Activated CD8-positive, alpha-beta memory T cell treated with anti-CD3 and anti-CD28 coated beads, Interleukin-2, amount 10 ng/mL, durations not matched to agents 7 days and 5 days (primary cell): Measurements from ENCODE around the gene ERN1. TPM values are rescaled to one million over a fixed set of nuclear protein-coding genes. Genes with fewer than 3 reads are reported as not detected.

Source experiments
- ATAC-seq: fragments of 150-1000 bp; cut with Tn5 transposase; one replicate; pipeline ENCODE4 v1.10.0; 2021; ENCODE audit warnings: moderate library complexity
- CTCF ChIA-PET: fragments of 350-600 bp; sonication (Branson Sonifier 250); formaldehyde crosslinking; loops from one replicate; lab custom pipeline; 2021; ENCODE audit warnings: antibody characterized with exemption; lab: Charles Lee
- DNase-seq: peaks from one replicate; pipeline ENCODE4 v3.0.0-alpha.2; 2020
- H3K27ac Mint-ChIP-seq: one replicate; pipeline ENCODE4 v1.8.0; 2021; ENCODE audit warnings: mild to moderate bottlenecking, mixed read lengths
- H3K27me3 Mint-ChIP-seq: one replicate; pipeline ENCODE4 v1.8.0; 2021; ENCODE audit warnings: mixed read lengths
- H3K36me3 Mint-ChIP-seq: one replicate; pipeline ENCODE4 v1.8.0; 2021; ENCODE audit warnings: mild to moderate bottlenecking, mixed read lengths
- H3K4me1 Mint-ChIP-seq: one replicate; pipeline ENCODE4 v1.8.0; 2021; ENCODE audit warnings: mixed read lengths
- H3K4me3 Mint-ChIP-seq: one replicate; pipeline ENCODE4 v1.8.0; 2021; ENCODE audit warnings: mild to moderate bottlenecking, moderate library complexity, mixed read lengths
- H3K9me3 Mint-ChIP-seq: one replicate; pipeline ENCODE4 v1.8.0; 2022; ENCODE audit warnings: low read depth, mixed read lengths
- total RNA-seq, 2 experiments: library from RNA; stranded (reverse); gene quantifications; one replicate each; pipeline ENCODE4 v1.2.3, GENCODE V29; 2021

ERN1 gene
- total RNA-seq, 2 experiments from 2014 or later: 21.7 to 22.9 TPM

DNA sequence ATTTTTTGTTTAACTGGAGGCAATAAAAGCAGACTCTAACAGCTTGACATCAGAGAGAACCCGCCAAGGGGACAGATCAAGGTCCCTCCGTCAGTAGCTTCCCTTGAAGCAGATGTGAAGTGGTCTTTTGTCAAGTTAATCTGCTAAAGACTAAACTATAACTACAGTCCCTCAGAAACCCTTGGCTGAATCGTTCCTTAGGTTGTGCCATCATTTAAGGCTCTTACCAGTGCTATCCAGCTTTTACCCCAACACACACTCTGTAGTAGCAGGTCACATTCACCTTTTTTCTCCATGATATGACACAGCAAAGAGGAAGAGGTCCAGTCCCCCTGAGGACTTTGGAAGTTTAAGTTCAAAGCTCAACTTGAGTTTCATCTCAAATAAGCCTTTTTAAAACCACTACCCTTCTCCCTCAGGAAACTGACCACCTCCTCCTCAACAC lies 49.7 kb downstream of the ERN1 start:
- no peaks in the 10 kb centered on the region for H3K27me3 Mint-ChIP-seq
- no peak for ATAC-seq
- H3K9me3 Mint-ChIP-seq: no peaks in the 10 kb centered on the region
- H3K4me3 Mint-ChIP-seq: no peak overlapping the region
- H3K4me1 Mint-ChIP-seq: peaks cover 11% of the 10 kb centered on the region
- H3K36me3 Mint-ChIP-seq: peaks cover 17% of the 10 kb centered on the region
- CTCF ChIA-PET: interaction anchor here (0.8 to 4.3 kb wide), 6 partner anchors 18 to 55 kb away, joined by 3 to 15 read pairs (median 3); no protein-coding TSS in a partner anchor
- DNase-seq: no peak
- no peak overlapping the region for H3K27ac Mint-ChIP-seq

DNA sequence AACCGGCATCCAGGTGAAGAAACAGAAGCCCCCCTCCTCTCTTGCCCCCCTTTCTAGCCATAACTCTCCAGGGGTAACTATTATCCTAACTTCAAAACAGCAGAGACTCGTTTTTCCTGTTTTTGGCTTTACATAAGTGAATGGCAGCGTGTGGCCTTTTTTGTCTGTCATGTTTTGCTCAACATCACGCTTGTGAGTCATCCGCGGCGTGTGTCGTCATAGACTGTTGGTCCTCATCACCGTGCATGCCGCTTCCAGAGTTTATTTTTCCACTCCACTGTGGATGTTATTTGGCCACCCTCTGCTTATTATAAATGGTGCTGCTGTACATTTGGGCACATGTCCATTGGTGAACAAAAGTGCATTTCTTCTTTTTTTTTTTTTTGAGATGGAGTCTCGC lies 52.6 kb downstream of the ERN1 start:
- CTCF ChIA-PET: interaction anchor here (1.1 to 4.3 kb wide), 5 partner anchors 8 to 56 kb away, joined by 3 to 15 read pairs (median 5); partner anchors contain the start of gene ERN1
- no peak overlapping the region for H3K27ac Mint-ChIP-seq
- H3K27me3 Mint-ChIP-seq: no peaks in the 10 kb centered on the region
- H3K9me3 Mint-ChIP-seq: no peaks in the 10 kb centered on the region
- no peak overlapping the region for H3K4me3 Mint-ChIP-seq
- ATAC-seq: no peak
- no peak for DNase-seq
- peaks cover 21% of the 10 kb centered on the region for H3K36me3 Mint-ChIP-seq
- H3K4me1 Mint-ChIP-seq: peaks cover 11% of the 10 kb centered on the region

DNA sequence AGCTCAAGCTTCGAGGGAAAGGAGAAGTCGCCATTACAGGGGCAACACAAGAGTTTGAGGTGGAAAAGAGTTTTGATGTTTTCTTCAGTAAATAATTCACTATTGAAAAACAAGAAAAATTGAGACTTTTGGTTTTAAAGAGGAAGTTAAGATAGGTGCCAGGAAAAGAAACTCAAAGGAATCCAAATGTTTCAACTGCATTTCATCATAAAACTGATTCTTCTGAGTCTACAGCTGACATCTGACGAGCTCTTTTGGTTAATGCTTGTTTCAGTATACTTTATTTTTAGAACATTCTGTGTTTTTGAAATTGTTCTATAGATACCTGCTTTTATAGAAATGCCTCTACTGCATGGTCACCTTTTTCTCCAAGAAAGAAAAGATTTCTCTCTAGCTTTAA lies 54.0 kb downstream of the ERN1 start:
- no peak for ATAC-seq
- Mint-ChIP-seq H3K36me3 (peaks cover 27% of the 10 kb centered on the region), H3K27me3 (no peaks in the 10 kb centered on the region), H3K4me3 (no peak overlapping the region), H3K4me1 (peaks cover 10% of the 10 kb centered on the region), H3K9me3 (no peaks in the 10 kb centered on the region), H3K27ac (no peak overlapping the region)
- DNase-seq: no peak
- CTCF ChIA-PET: interaction anchor here (0.7 to 3.6 kb wide), 4 partner anchors 12 to 58 kb away, joined by 3 to 19 read pairs (median 5); no protein-coding TSS in a partner anchor

DNA sequence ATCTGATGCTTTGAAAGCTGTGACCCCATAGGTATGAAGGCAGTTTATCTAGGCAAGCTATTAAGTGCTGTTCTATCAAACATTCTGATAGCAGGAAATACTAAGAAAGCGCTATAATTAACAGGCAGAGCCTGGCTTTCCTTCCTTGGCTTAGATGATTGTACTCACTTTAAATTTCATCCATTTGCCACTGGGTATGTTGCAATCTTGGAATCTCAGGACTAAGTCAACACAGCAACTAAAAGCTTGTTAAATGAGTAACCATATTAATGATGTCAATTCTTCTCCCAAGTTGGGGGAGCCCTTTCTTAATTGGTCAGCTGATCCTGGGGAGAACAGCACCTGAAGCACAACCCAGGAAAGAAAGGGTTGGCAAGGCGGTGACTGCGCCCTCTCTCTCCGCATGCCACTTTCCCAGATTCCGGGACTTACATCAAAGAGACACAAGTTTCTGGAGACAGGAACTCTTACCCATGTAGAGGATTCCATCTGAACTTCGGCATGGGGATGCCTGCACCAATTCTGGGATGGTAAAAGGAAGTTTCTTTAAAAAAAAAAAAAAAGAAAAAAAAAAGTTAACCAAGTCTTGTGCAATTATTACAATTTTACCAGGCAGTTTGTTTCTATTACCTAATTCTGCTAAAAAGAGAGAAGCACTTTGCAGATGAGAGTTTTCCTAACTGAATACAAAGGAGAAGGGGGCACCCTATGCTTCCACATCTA lies 55.1 kb downstream of the ERN1 start:
- no peaks in the 10 kb centered on the region for H3K9me3 Mint-ChIP-seq
- ATAC-seq (no peak), DNase-seq (no peak)
- CTCF ChIA-PET: interaction anchor here (0.9 to 3.6 kb wide), 4 partner anchors 11 to 59 kb away, joined by 3 to 19 read pairs (median 5); no protein-coding TSS in a partner anchor
- H3K27me3 Mint-ChIP-seq: no peaks in the 10 kb centered on the region
- peaks cover 2% of the 10 kb centered on the region for H3K4me1 Mint-ChIP-seq
- H3K4me3 Mint-ChIP-seq: no peak overlapping the region
- no peak overlapping the region for H3K27ac Mint-ChIP-seq
- H3K36me3 Mint-ChIP-seq: peaks cover 32% of the 10 kb centered on the region

DNA sequence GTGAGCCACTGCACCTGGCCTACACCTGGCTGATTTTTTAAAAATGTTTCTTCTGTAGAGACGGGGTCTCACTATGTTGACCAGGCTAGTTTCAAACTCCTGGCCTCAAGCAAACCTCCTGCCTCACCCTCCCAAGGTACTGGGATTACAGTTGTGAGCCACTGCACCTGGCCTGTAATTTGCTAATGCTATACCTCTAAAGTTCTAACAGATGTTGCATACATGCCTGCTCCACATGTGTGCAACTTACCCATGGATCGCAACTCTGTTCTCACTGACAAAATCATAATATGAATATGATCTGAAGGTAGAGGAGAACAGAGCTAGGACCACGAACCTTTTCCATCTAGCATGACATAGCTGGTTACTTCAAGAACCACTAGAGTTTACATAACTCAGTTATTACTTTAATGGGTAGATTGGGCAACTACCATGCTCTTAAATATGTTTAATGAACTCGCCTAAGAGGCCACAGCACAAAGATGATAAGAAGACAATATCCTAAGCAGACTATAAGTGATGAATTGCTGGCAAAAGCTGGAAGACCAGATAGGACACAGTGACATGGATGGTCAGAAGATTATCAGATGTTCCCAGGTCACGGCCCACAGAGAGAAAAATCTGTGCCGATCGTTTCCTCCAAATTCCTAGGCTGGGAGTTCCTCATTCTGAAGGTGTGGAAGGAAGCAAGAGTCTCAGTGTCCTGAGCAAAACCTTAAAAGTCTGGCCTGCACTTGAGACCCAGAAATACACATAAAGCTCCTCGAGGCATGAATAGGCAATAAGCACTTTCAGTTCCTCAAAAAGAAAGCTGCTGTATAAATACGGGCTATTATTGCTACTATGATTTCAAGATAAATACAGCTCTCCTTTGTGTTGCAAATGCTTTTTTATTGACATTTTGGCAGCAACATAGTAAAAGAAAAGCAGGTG lies 55.9 kb downstream of the ERN1 start:
- H3K4me1 Mint-ChIP-seq: peaks cover 2% of the 10 kb centered on the region
- CTCF ChIA-PET: interaction anchor here (0.9 to 3.6 kb wide), 3 partner anchors 26 to 60 kb away, joined by 3 to 19 read pairs (median 4); no protein-coding TSS in a partner anchor
- ATAC-seq (no peak), DNase-seq (no peak)
- no peaks in the 10 kb centered on the region for H3K9me3 Mint-ChIP-seq
- H3K4me3 Mint-ChIP-seq: no peak overlapping the region
- H3K27me3 Mint-ChIP-seq: no peaks in the 10 kb centered on the region
- H3K27ac Mint-ChIP-seq: no peak overlapping the region
- peaks cover 40% of the 10 kb centered on the region for H3K36me3 Mint-ChIP-seq

DNA sequence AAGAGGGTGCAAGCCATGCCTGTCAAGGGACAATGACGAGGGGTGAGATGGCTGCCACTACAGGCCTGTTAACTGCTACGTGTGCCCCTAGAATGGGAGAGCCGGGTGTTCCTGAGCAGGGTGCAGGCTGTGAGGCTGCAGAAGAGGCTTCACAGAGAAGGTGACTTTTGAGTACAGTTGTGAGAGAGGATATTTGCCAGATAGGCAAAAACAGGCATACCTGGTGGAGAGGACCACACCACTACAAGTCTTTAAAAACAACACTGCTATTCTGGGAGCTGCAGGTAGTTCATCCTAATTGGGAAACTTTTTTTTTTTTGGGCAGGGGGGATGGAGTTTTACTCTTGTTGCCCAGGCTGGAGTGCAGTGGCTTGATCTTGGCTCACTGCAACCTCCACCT lies 58.8 kb downstream of the ERN1 start:
- Mint-ChIP-seq H3K27me3 (no peaks in the 10 kb centered on the region), H3K4me3 (no peak overlapping the region), H3K4me1 (peaks cover 2% of the 10 kb centered on the region), H3K9me3 (no peaks in the 10 kb centered on the region), H3K27ac (no peak overlapping the region), H3K36me3 (peaks cover 51% of the 10 kb centered on the region)
- CTCF ChIA-PET: interaction anchor here (1.3 kb wide), 1 partner anchor 42 kb away, joined by 5 read pairs; no protein-coding TSS in a partner anchor
- DNase-seq: no peak
- no peak for ATAC-seq

DNA sequence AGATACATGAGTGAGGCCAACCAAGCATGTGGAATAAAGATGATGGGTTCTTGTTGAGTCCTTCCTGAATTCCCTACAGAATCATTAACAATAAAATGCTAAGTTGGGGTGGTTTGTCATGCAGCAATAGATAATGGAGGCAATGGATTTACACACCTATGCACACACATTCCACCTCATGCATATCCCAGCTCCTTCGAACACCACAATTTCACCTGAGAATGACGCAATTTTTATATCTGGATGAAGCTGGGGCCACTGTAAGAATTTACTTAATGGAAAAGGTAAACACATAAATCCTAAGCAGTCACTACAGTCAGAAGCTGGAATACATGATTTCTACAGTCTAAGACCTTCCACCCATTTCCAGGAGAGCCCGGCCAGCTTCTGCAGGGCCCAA lies 59.7 kb downstream of the ERN1 start:
- H3K27me3 Mint-ChIP-seq: no peaks in the 10 kb centered on the region
- H3K27ac Mint-ChIP-seq: no peak overlapping the region
- DNase-seq (no peak), ATAC-seq (no peak)
- CTCF ChIA-PET: interaction anchor here (1.3 kb wide), 1 partner anchor 41 kb away, joined by 5 read pairs; no protein-coding TSS in a partner anchor
- peaks cover 50% of the 10 kb centered on the region for H3K36me3 Mint-ChIP-seq
- H3K4me1 Mint-ChIP-seq: no peaks in the 10 kb centered on the region
- no peaks in the 10 kb centered on the region for H3K9me3 Mint-ChIP-seq
- H3K4me3 Mint-ChIP-seq: no peak overlapping the region

DNA sequence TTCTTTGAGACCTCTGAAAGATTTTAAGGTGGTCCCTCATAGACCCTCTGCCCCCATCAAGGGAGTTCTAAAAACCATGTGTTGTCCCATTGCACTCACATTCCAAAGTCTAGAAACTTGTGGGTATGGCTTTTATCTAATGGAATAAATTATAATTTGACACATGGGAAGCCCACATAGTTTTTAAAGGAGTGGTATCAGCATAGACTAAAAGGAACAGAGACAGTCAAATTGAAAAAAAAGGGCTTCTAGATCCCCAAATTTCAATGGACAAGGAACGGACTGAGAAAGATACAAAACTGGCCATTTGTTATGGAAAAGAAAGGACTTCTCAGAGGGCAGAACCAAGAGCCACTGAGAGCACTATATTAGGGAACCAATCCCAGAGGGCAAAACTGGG lies 60.8 kb downstream of the ERN1 start:
- Mint-ChIP-seq H3K4me3 (no peak overlapping the region), H3K27ac (no peak overlapping the region), H3K36me3 (peaks cover 49% of the 10 kb centered on the region), H3K9me3 (no peaks in the 10 kb centered on the region), H3K4me1 (no peaks in the 10 kb centered on the region), H3K27me3 (no peaks in the 10 kb centered on the region)
- ATAC-seq: no peak
- CTCF ChIA-PET: interaction anchor here (1.2 to 1.3 kb wide), 2 partner anchors 13 to 24 kb away, joined by 3 to 4 read pairs; no protein-coding TSS in a partner anchor
- no peak for DNase-seq

DNA sequence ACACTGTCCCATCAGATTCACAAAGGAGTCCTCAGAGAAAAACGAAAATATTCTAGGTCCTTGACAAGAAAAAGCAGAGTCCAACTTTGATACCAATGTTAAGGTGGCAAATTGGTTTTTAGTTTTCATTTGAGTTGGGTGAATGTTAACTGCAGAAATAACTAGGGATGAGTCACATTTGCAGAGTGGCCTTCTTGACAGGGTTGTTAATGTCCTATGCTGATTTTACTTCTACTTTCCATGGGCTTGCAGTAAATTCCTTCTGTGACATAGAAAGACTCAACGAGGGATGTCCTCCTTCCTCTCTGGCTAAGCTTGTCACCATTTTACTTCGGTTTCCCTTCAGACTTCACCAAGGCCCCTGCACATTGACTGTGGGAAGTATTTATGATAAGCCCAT lies 62.3 kb downstream of the ERN1 start:
- Mint-ChIP-seq H3K4me3 (no peak overlapping the region), H3K36me3 (peaks cover 49% of the 10 kb centered on the region), H3K27me3 (no peaks in the 10 kb centered on the region), H3K27ac (no peak overlapping the region), H3K9me3 (no peaks in the 10 kb centered on the region), H3K4me1 (peaks cover 2% of the 10 kb centered on the region)
- no peak for ATAC-seq
- no peak for DNase-seq
- CTCF ChIA-PET: interaction anchor here (1.0 kb wide), 1 partner anchor 11 kb away, joined by 3 read pairs; no protein-coding TSS in a partner anchor

DNA sequence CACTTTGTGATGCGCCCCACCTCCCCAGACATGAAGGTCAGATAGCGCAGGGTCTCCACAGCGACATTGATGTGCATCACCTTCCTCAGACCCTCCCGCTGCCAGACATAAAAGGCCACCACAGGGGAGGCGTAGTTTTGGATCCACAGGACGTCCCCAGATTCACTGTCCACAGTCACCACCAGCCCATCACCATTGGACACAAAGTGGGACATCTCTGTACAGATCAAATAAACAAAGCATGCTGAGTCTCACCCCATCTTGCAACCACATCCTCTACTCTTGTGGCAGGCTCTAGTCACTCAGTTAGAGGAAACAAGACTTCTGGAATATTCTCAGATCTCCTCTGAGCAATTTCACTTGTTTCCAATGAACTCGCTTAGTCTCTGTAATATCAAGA lies 63.2 kb downstream of the ERN1 start:
- CTCF ChIA-PET: interaction anchor here (1.0 kb wide), 1 partner anchor 12 kb away, joined by 3 read pairs; no protein-coding TSS in a partner anchor
- peaks cover 46% of the 10 kb centered on the region for H3K36me3 Mint-ChIP-seq
- H3K27ac Mint-ChIP-seq: no peak overlapping the region
- no peak overlapping the region for H3K4me3 Mint-ChIP-seq
- peaks cover 9% of the 10 kb centered on the region for H3K4me1 Mint-ChIP-seq
- H3K9me3 Mint-ChIP-seq: no peaks in the 10 kb centered on the region
- DNase-seq: no peak
- H3K27me3 Mint-ChIP-seq: no peaks in the 10 kb centered on the region
- no peak for ATAC-seq

DNA sequence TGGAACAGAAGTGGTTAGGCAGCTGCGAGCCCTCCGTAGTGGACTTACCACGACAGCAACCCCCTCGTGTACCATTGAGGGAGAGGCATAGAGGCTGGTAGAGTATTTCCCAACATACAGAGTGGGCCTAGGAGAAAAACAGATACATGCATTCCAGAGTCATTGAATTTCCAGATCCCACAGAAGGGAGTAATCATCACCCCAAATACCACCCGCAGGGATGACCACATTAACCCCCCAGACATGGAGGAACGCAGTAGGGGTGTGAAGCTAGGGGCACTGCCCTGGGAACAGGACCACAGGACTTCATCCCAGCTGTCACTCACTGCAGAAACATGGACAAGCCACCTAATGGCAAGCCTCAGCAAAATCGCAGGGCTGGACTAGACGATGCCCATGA lies 64.8 kb downstream of the ERN1 start:
- peaks cover 39% of the 10 kb centered on the region for H3K36me3 Mint-ChIP-seq
- H3K4me1 Mint-ChIP-seq: peaks cover 25% of the 10 kb centered on the region
- no peak overlapping the region for H3K27ac Mint-ChIP-seq
- no peaks in the 10 kb centered on the region for H3K27me3 Mint-ChIP-seq
- ATAC-seq (no peak), DNase-seq (no peak)
- H3K9me3 Mint-ChIP-seq: no peaks in the 10 kb centered on the region
- H3K4me3 Mint-ChIP-seq: no peak overlapping the region
- CTCF ChIA-PET: interaction anchor here (1.3 to 6.7 kb wide), 4 partner anchors 23 to 80 kb away, joined by 3 to 87 read pairs (median 6); partner anchors contain the start of gene ERN1

DNA sequence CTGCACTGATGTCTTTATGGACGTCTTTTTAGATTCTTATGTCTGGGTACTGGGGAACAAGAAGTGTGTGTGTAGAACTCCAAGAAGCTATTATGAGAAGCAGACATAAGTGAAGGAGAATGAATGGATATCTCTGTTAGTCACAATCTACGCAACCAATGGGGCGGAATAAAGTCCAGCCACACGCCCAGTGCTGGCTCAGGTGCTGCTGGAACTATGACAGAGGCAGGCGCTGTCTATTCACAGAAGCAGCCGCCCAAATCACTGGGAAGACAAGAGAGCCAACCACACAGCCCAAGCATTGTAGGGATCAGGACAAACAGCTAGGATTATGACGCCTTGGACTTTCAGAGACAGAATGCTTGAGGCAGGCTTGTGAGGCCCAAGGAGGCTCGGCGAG lies 65.6 kb downstream of the ERN1 start:
- CTCF ChIA-PET: interaction anchor here (0.7 to 6.7 kb wide), 20 partner anchors 11 to 227 kb away, joined by 3 to 87 read pairs (median 4); partner anchors contain the start of gene ERN1
- ATAC-seq (no peak), DNase-seq (no peak)
- Mint-ChIP-seq H3K9me3 (no peaks in the 10 kb centered on the region), H3K4me3 (no peak overlapping the region), H3K36me3 (peaks cover 35% of the 10 kb centered on the region), H3K4me1 (peaks cover 28% of the 10 kb centered on the region), H3K27me3 (no peaks in the 10 kb centered on the region), H3K27ac (no peak overlapping the region)
